Activated naive CD4-positive, alpha-beta T cell treated with anti-CD3 and anti-CD28 coated beads for 36 hours (primary cell): ENCODE measurements around the gene LIMK1. TPM values are rescaled to one million over a fixed set of nuclear protein-coding genes. Genes with fewer than 3 reads are reported as not detected.
"Not testable (repeated sequence)": the region's sequence is repeated elsewhere in the genome, so short reads cannot be mapped to it uniquely, and the experiment has no call there.

Source experiments
- CTCF ChIA-PET: fragments of 350-600 bp; sonication (Branson Sonifier 250); formaldehyde crosslinking; loops from one replicate; lab custom pipeline; 2021; ENCODE audit warnings: antibody characterized with exemption; lab: Charles Lee
- DNase-seq: peaks from one replicate; pipeline ENCODE4 v3.0.0-alpha.2; 2020
- H3K27ac Mint-ChIP-seq: one replicate; pipeline ENCODE4 v1.8.0; 2021; ENCODE audit warnings: mild to moderate bottlenecking, mixed read lengths
- H3K27me3 Mint-ChIP-seq: one replicate; pipeline ENCODE4 v1.8.0; 2021; ENCODE audit warnings: low read depth, mixed read lengths
- H3K36me3 Mint-ChIP-seq: one replicate; pipeline ENCODE4 v1.8.0; 2021; ENCODE audit warnings: low read depth, mixed read lengths
- H3K4me1 Mint-ChIP-seq: one replicate; pipeline ENCODE4 v1.8.0; 2021; ENCODE audit warnings: low read depth, mixed read lengths
- H3K4me3 Mint-ChIP-seq: one replicate; pipeline ENCODE4 v1.8.0; 2021; ENCODE audit warnings: mild to moderate bottlenecking, moderate library complexity, mixed read lengths
- H3K9me3 Mint-ChIP-seq: one replicate; pipeline ENCODE4 v1.8.0; 2021; ENCODE audit warnings: mixed read lengths
- intact Hi-C: fragments of 100-400 bp; cut with micrococcal nuclease; formaldehyde crosslinking; loops from one replicate; pipeline ENCODE4 v1.15.1; 2023
- total RNA-seq, 2 experiments: library from RNA; stranded (reverse); gene quantifications; one replicate each; pipeline ENCODE4 v1.2.3, GENCODE V29; 2021

The LIMK1 gene
- total RNA-seq, 2 experiments from 2014 or later: 7.9 to 9.2 TPM

DNA sequence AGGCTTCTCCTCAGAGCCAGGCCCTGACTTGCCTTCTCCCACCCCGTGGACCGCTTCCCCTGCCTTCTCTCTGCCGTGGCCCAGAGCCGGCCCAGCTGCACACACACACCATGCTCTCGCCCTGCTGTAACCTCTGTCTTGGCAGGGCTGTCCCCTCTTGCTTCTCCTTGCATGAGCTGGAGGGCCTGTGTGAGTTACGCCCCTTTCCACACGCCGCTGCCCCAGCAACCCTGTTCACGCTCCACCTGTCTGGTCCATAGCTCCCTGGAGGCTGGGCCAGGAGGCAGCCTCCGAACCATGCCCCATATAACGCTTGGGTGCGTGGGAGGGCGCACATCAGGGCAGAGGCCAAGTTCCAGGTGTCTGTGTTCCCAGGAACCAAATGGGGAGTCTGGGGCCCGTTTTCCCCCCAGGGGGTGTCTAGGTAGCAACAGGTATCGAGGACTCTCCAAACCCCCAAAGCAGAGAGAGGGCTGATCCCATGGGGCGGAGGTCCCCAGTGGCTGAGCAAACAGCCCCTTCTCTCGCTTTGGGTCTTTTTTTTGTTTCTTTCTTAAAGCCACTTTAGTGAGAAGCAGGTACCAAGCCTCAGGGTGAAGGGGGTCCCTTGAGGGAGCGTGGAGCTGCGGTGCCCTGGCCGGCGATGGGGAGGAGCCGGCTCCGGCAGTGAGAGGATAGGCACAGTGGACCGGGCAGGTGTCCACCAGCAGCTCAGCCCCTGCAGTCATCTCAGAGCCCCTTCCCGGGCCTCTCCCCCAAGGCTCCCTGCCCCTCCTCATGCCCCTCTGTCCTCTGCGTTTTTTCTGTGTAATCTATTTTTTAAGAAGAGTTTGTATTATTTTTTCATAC, 38.0 kb downstream of the LIMK1 start:
- Mint-ChIP-seq H3K4me3 (no peak overlapping the region), H3K9me3 (no peaks in the 10 kb centered on the region), H3K27ac (no peak overlapping the region), H3K27me3 (no peaks in the 10 kb centered on the region), H3K4me1 (no peaks in the 10 kb centered on the region), H3K36me3 (peaks cover 15% of the 10 kb centered on the region)
- no peak for DNase-seq
- intact Hi-C loops: no loop called here
- CTCF ChIA-PET: no interaction called here

DNA sequence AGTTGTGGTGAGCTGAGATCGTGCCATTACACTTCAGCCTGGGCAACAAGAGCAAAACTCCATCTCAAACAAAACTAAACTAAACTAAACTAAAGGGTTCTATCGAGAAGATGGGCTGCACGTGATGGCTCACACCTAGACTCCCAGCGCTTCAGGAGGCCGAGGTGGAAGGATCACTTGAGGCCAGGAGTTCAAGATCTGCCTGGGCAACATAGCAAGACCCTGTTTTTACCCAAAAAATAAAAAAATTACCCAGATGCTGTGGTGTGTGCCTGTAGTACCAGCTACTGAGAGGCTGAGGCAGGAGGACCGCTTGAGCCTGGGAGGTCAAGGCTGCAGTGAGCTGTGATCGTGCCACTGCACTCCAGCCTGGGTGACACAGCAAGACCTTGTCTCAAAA, 40.3 kb downstream of the LIMK1 start:
- H3K27ac Mint-ChIP-seq, H3K4me1 Mint-ChIP-seq, H3K27me3 Mint-ChIP-seq, H3K4me3 Mint-ChIP-seq, H3K36me3 Mint-ChIP-seq, DNase-seq, H3K9me3 Mint-ChIP-seq, intact Hi-C loops: not testable (repeated sequence)
- CTCF ChIA-PET: interaction anchor here (0.6 kb wide), 1 partner anchor 11 kb away, joined by 4 read pairs; no protein-coding TSS in a partner anchor

- no peak for DNase-seq
- H3K36me3 Mint-ChIP-seq: peaks cover 2% of the 10 kb centered on the region
- no peak overlapping the region for H3K27ac Mint-ChIP-seq
- H3K9me3 Mint-ChIP-seq: no peaks in the 10 kb centered on the region
- intact Hi-C loops: no loop called here
- CTCF ChIA-PET: no interaction called here
- H3K4me1 Mint-ChIP-seq: no peaks in the 10 kb centered on the region
- no peaks in the 10 kb centered on the region for H3K27me3 Mint-ChIP-seq
- no peak overlapping the region for H3K4me3 Mint-ChIP-seq
These were observed 42.7 kb downstream of the LIMK1 start for GRCh38 chr7:74126220-74126880.

GRCh38 chr7:74129887-74130286, 46.3 kb downstream of the LIMK1 start:
- Mint-ChIP-seq H3K36me3 (no peaks in the 10 kb centered on the region), H3K4me3 (no peak overlapping the region), H3K27me3 (no peaks in the 10 kb centered on the region), H3K9me3 (no peaks in the 10 kb centered on the region), H3K27ac (no peak overlapping the region), H3K4me1 (peaks cover 3% of the 10 kb centered on the region)
- CTCF ChIA-PET: no interaction called here
- no peak for DNase-seq
- intact Hi-C loops: no loop called here

- CTCF ChIA-PET: interaction anchor here (0.6 kb wide), 1 partner anchor 20 kb away, joined by 3 read pairs; no protein-coding TSS in a partner anchor
- no peak for DNase-seq
- Mint-ChIP-seq H3K4me3 (no peak overlapping the region), H3K36me3 (no peaks in the 10 kb centered on the region), H3K27me3 (no peaks in the 10 kb centered on the region), H3K27ac (no peak overlapping the region), H3K4me1 (peaks cover 3% of the 10 kb centered on the region), H3K9me3 (no peaks in the 10 kb centered on the region)
- intact Hi-C loops: no loop called here
These were observed 46.9 kb downstream of the LIMK1 start for GRCh38 chr7:74130518-74130917.

- H3K4me3 Mint-ChIP-seq: no peak overlapping the region
- H3K27me3 Mint-ChIP-seq: no peaks in the 10 kb centered on the region
- CTCF ChIA-PET: interaction anchor here (0.7 kb wide), 1 partner anchor 10 kb away, joined by 4 read pairs; no protein-coding TSS in a partner anchor
- H3K36me3 Mint-ChIP-seq: no peaks in the 10 kb centered on the region
- peaks cover 3% of the 10 kb centered on the region for H3K4me1 Mint-ChIP-seq
- no peaks in the 10 kb centered on the region for H3K9me3 Mint-ChIP-seq
- DNase-seq: peak; percentile 41
- no peak overlapping the region for H3K27ac Mint-ChIP-seq
- intact Hi-C loops: no loop called here
These were observed 50.6 kb downstream of the LIMK1 start for GRCh38 chr7:74134117-74134620.

DNA sequence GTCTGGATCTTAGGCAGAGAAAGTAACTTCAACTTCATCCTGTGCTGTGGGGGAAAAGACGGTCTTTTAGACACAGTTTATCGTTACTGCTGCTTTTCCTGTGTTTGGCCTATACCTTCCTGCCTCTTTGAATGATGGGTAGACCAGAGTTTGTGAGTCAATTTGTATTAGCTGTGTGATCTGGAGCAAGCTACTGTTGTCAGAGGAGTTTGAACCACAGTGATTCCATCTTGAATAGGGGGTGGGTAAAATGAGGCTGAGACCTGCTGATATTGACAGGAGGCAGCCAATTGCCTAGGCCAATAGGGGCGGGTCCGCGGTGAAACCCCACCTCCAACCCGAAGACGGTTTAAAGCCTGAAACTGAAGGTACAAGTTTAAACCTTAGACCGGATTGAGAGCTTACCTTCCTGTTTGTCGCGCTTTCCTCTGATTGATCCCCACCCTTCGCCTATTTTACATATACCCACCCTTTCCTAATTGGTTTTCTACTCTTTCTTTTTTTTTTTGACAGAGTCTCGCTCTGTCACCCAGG, 54.8 kb downstream of the LIMK1 start:
- H3K9me3 Mint-ChIP-seq: no peaks in the 10 kb centered on the region
- no peak overlapping the region for H3K4me3 Mint-ChIP-seq
- intact Hi-C loops: no loop called here
- H3K27me3 Mint-ChIP-seq: no peaks in the 10 kb centered on the region
- H3K4me1 Mint-ChIP-seq: peaks cover 6% of the 10 kb centered on the region
- no peak overlapping the region for H3K27ac Mint-ChIP-seq
- DNase-seq: no peak
- H3K36me3 Mint-ChIP-seq: no peaks in the 10 kb centered on the region
- CTCF ChIA-PET: interaction anchor here (0.7 kb wide), 1 partner anchor 17 kb away, joined by 3 read pairs; no protein-coding TSS in a partner anchor

- Mint-ChIP-seq H3K27me3 (no peaks in the 10 kb centered on the region), H3K36me3 (no peaks in the 10 kb centered on the region), H3K4me1 (peaks cover 5% of the 10 kb centered on the region), H3K4me3 (no peak overlapping the region), H3K9me3 (no peaks in the 10 kb centered on the region), H3K27ac (no peak overlapping the region)
- intact Hi-C loops: no loop called here
- DNase-seq: no peak
- CTCF ChIA-PET: interaction anchor here (0.7 kb wide), 2 partner anchors 57 to 592 kb away, joined by 3 read pairs; no protein-coding TSS in a partner anchor
These were observed 55.6 kb downstream of the LIMK1 start for GRCh38 chr7:74138945-74139843.

GRCh38 chr7:74141705-74142104, 58.1 kb downstream of the LIMK1 start:
- intact Hi-C loops: loop anchor here (5.0 kb wide), 1 partner anchor 41 kb away; no protein-coding TSS in a partner anchor
- Mint-ChIP-seq H3K4me1 (peaks cover 3% of the 10 kb centered on the region), H3K9me3 (peaks cover 2% of the 10 kb centered on the region), H3K27ac (no peak overlapping the region), H3K27me3 (no peaks in the 10 kb centered on the region), H3K36me3 (no peaks in the 10 kb centered on the region), H3K4me3 (no peak overlapping the region)
- CTCF ChIA-PET: interaction anchor here (1.2 kb wide), 1 partner anchor 65 kb away, joined by 4 read pairs; no protein-coding TSS in a partner anchor
- peak; percentile 12 for DNase-seq

- Mint-ChIP-seq H3K27ac (no peak overlapping the region), H3K27me3 (no peaks in the 10 kb centered on the region), H3K4me3 (no peak overlapping the region), H3K9me3 (peaks cover 2% of the 10 kb centered on the region), H3K4me1 (peaks cover 3% of the 10 kb centered on the region), H3K36me3 (no peaks in the 10 kb centered on the region)
- CTCF ChIA-PET: no interaction called here
- DNase-seq: no peak
- intact Hi-C loops: loop anchor here (5.0 kb wide), 1 partner anchor 39 kb away; no protein-coding TSS in a partner anchor
These were observed 59.8 kb downstream of the LIMK1 start for GRCh38 chr7:74143383-74143782.

DNA sequence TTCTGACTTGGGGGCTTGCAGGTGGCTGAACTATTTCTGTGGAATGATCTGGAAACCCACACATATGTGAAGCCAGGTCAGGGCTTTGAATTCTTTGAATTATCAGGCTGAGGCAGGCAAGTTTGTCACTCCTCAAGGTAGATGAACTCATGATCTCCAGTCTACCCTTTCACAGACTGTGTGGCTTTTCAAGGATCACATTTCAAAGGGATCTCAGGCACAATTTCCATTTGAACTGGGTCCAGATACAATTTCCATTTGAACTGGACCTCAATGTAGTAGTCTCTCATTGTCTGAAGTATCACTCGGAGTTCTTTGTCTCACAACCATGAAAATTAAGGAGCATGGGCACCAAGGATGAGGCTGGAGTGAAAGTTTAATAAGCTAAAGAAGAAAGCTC, 64.9 kb downstream of the LIMK1 start:
- no peak for DNase-seq
- Mint-ChIP-seq H3K9me3 (peaks cover 2% of the 10 kb centered on the region), H3K27ac (no peak overlapping the region), H3K27me3 (no peaks in the 10 kb centered on the region), H3K4me1 (no peaks in the 10 kb centered on the region), H3K4me3 (no peak overlapping the region), H3K36me3 (no peaks in the 10 kb centered on the region)
- intact Hi-C loops: no loop called here
- CTCF ChIA-PET: no interaction called here
